Skin of body (tissue), 2 donors: ENCODE measurements around the gene TMEM91. TPM values are rescaled to one million over a fixed set of nuclear protein-coding genes. Genes with fewer than 3 reads are reported as not detected.

Experiments
- DNase-seq: peaks from one replicate; lab custom pipeline; 2025; lab: John Stamatoyannopoulos, UW
- total RNA-seq: library from RNA; depleted of rRNA; stranded (reverse); fragments of >200 nt; gene quantifications from one replicate; pipeline ENCODE4 v1.2.3, GENCODE V29; 2014

The TMEM91 gene
- total RNA-seq, 1 donor from 2014 or later = 20.9 TPM

DNA sequence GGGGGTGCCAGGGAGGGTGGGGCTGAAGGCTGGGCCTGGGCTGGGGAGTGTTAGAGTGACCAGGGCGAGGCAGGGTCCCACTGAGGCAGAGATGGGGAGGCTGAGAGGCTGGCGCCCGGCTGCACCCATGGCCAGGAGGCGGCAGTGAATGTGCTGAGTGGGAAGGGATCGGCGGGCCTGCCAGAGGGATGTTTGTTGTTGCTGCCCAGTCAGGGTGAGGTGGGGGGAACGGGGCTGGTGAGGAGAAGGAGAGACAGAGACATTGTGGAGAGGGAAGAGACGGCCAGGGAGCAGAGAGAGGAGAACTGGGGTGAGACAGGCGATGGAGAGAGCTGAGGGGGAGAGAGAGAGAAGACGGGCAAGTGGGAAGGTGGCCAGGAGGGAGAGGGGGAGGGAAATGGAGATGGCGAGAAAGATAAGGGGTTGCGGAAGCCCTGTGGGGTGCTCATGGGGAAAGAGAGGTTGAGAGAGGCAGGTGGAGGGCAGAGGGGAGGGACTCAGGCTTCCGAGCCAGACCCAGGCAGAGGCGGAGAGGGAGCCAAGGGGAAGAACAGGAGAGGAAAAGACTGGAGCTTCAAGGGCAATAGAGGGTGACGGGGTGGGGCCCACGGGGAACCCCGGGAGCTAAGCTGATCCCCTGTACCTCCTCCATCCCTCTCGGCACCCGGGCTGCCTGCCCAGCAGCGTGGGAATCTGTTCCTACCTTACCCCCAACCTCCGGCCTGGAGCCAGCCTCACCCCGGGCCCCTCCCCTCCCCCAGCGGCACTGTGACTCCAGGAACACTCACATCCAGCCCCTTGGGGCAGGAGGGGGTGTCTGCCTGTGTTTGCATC lies 51.5 kb downstream of the TMEM91 start:
- DNase-seq = no peak

DNA sequence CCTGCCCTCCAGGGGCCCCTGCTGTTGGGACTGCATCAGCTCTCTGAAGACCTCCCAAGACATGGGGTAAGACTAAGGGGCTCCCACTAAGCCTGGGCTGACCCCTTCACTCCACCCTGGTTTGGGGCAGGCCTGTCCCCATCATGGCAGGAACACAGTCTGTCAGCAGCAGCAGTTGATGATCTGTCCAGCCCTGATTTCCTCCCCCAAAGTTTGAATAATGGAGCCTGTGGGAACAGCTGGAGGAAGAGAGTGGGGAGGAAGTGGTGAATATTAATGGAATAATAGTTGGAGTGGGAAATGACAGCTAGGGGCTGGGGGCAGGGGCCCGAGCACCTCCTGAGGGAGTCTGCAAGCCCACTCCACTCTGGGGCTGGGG lies 52.1 kb downstream of the TMEM91 start:
- DNase-seq = no peak

DNA sequence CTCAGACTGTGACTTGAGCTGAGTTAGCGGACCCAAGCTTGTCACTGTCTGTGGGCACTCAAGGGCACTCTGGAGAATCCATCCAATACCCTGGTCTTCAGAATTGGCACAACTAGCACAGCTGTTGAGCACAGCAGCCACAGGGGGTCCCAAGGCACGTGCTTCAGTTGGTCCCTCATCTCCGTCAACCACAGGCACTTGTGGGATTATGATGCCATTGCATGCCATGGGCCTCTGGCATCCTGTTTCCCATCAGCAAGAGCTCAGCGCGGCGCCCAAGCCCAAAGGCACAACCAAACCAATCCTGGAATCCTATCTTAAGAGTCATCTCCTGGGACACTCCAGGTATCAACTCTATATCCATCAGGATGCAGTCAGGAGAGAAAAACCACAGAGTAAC lies 54.6 kb downstream of the TMEM91 start:
- DNase-seq = no peak

DNA sequence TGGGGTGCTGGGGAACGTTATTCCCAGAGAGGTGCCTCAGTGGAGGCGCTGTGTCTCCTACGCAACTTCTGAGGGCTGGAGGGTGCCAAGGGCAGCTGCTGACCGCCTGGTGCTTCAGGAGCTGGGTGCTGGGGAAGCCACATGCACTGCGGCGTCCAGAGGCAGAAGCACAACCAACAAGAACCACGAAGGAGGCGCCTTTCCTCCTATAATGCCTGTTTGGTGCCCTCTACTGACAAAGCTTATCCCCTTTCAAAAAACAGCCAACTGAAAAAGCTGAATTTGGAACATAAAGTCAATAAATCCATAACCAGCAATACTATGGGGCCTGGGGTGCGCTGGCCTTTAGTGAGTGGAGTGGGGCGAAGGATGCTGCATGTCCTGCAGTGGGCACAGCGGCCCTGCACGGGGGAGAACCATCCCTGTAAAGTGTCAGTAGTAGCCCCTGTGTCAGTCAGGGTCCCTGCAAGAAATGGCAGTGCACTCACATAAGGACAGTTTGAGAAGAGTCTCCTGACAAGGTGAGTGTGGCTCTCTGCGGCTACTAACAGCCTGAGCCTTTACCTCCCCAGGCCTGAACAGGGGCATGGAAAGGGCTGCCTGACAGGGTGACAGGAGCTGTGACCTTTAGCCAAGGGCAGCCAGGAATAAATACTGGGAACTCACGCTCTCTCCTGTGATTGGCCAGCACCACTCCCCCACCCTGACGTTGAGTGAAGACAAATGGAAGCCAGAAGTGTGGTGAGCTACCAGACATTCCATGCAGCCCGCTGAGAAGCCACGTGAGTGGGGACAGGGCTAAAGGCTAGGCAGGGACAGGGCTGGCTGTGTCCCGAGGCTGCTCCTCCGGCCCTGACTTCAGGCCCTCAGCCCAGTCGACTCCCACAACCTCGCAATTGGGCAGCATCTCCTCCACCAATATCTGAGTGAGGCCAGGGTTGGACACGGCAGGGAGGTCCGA lies 55.4 kb downstream of the TMEM91 start:
- DNase-seq = no peak

DNA sequence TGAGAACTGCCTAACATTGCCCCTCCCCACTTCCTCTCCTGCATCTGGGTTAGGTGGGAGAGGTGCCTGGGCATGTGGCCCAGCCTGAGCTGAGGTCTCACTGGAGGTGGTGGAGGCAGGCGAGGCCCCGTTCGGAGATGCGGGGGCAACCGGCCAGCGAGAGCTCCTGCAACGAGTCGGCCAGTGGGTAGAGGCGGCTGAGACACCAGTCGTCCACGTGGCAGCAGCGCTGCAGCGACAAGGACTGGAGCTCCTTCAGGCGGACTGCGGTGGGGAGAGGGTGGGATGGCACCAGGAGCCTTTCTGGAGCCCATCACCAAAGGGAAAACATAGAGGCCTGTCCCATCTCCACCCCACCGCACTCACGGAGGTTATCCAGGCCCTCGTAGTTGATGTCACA lies 56.8 kb downstream of the TMEM91 start:
- no peak for DNase-seq

Other genes starting within 250 kb of the TMEM91 start
- gene CYP2S1, start 183.3 kb upstream of the TMEM91 start, total RNA-seq = 2.5 TPM
- gene AXL, start 157.3 kb upstream of the TMEM91 start, total RNA-seq = 36.2 TPM
- 108 TPM for gene HNRNPUL1, start 112.2 kb upstream of the TMEM91 start, total RNA-seq
- gene CCDC97, start 66.4 kb upstream of the TMEM91 start, total RNA-seq = 7.0 TPM
- gene TGFB1, start 22.6 kb upstream of the TMEM91 start, total RNA-seq = 10.9 TPM
- 0.89 TPM for gene B9D2, start 12.4 kb upstream of the TMEM91 start, total RNA-seq
- 10.1 TPM for gene EXOSC5, start 20.8 kb downstream of the TMEM91 start, total RNA-seq
- gene BCKDHA, start 21.3 kb downstream of the TMEM91 start, total RNA-seq = 36.5 TPM
- gene B3GNT8, start 50.8 kb downstream of the TMEM91 start, total RNA-seq = 1.6 TPM
- 14.4 TPM for gene DMAC2, start 63.4 kb downstream of the TMEM91 start, total RNA-seq
- gene ERICH4, start 66.6 kb downstream of the TMEM91 start, total RNA-seq = not detected
- 1.2 TPM for gene CEACAM21, start 199.6 kb downstream of the TMEM91 start, total RNA-seq